Measurements from ENCODE around the gene C12orf76.
"Not testable (repeated sequence)": the region's sequence is repeated elsewhere in the genome, so short reads cannot be mapped to it uniquely, and the experiment has no call there.

The C12orf76 gene

GRCh38 chr12:110062241-110062640 is 13.9 kb upstream of the C12orf76 start:
- no peak for TF ChIP-seq CTCF (IDR thresholded peaks at IDR 0.05; ENCODE audit: insufficient read depth, low read depth, low read length, missing control alignments)
- DNase-seq (ENCODE audit: low read depth): no peak
- H3K4me3 ChIP-seq (ENCODE audit: low read depth, low read length): no peak overlapping the region

GRCh38 chr12:110059651-110060000 is 11.3 kb upstream of the C12orf76 start:
- no peak overlapping the region for H3K4me3 ChIP-seq (ENCODE audit: low read depth, low read length)
- TF ChIP-seq CTCF (IDR thresholded peaks at IDR 0.05; ENCODE audit: insufficient read depth, low read depth, low read length, missing control alignments): no peak
- no peak for DNase-seq (ENCODE audit: low read depth)

- no peak for DNase-seq (ENCODE audit: low read depth)
Measured at GRCh38 chr12:110058875-110059615, 10.7 kb upstream of the C12orf76 start.

GRCh38 chr12:110056643-110057042 is 8.3 kb upstream of the C12orf76 start:
- not testable (repeated sequence) for DNase-seq (ENCODE audit: low read depth); H3K4me3 ChIP-seq (ENCODE audit: low read depth, low read length)

More at GRCh38 chr12:110058875-110059615, 10.7 kb upstream of the C12orf76 start:
- H3K4me3 ChIP-seq (ENCODE audit: low read depth, low read length): no peak overlapping the region
- no peak for TF ChIP-seq CTCF (IDR thresholded peaks at IDR 0.05; ENCODE audit: insufficient read depth, low read depth, low read length, missing control alignments)

- not testable (repeated sequence) for H3K4me3 ChIP-seq (ENCODE audit: low read depth, low read length); DNase-seq (ENCODE audit: low read depth)
Measured at GRCh38 chr12:110055375-110056352, 7.3 kb upstream of the C12orf76 start.

GRCh38 chr12:110050927-110051326 is 2.6 kb upstream of the C12orf76 start:
- DNase-seq (ENCODE audit: low read depth): no peak
- H3K4me3 ChIP-seq (ENCODE audit: low read depth, low read length): no peak overlapping the region
- no peak for TF ChIP-seq CTCF (IDR thresholded peaks at IDR 0.05; ENCODE audit: insufficient read depth, low read depth, low read length, missing control alignments)

GRCh38 chr12:110049666-110050065 is 1.3 kb upstream of the C12orf76 start:
- H3K4me3 ChIP-seq (ENCODE audit: low read depth, low read length); DNase-seq (ENCODE audit: low read depth): not testable (repeated sequence)

- H3K4me3 ChIP-seq (ENCODE audit: low read depth, low read length): peak overlapping the region; percentile 86
- DNase-seq (ENCODE audit: low read depth): peak; percentile 61
Measured at GRCh38 chr12:110049034-110049433, 712 bp upstream of the C12orf76 start.
